ENCODE results near the gene GPRC5C.

DNA sequence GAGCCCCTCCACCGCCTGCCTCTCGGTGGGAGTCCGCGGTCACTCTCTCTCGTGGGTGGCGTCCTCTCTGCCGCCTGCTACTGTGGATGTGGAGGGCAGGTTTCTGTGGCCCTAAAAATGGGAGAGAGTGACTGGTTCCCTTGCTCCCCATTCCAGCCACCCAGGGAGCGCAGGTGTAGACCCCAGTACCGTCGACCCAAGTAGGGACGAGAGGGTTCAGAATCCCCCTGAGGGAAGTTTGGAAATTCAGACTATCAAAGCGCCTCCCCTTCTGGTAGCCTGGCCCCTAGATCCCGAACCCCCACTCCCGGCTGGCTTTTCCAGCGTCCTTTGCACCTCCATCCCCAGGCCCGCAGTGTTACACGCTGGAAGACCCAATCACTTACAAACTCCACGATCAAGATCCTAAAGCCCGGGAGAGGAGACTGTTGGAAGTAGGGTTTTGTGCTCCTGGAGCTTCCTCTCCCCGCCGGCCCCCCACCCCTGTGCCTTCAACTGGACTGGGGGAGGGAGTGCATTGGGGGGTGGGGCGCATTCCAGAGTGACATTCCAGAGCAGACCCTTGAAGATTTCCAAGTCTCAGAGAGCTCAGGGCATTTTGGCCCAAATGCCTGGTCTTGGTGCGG lies 991 bp downstream of the GPRC5C start:
- TF ChIP-seq, protein P1, sequence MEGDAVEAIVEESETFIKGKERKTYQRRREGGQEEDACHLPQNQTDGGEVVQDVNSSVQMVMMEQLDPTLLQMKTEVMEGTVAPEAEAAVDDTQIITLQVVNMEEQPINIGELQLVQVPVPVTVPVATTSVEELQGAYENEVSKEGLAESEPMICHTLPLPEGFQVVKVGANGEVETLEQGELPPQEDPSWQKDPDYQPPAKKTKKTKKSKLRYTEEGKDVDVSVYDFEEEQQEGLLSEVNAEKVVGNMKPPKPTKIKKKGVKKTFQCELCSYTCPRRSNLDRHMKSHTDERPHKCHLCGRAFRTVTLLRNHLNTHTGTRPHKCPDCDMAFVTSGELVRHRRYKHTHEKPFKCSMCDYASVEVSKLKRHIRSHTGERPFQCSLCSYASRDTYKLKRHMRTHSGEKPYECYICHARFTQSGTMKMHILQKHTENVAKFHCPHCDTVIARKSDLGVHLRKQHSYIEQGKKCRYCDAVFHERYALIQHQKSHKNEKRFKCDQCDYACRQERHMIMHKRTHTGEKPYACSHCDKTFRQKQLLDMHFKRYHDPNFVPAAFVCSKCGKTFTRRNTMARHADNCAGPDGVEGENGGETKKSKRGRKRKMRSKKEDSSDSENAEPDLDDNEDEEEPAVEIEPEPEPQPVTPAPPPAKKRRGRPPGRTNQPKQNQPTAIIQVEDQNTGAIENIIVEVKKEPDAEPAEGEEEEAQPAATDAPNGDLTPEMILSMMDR (IDR thresholded peaks at IDR 0.05; ENCODE audit: poor library complexity, severe bottlenecking): no peak
- TF ChIP-seq EP300 (conservative IDR thresholded peaks at IDR 0.05; ENCODE audit: poor library complexity, severe bottlenecking) (no peak), POLR2AphosphoS5 (IDR thresholded peaks at IDR 0.05) (no peak), TAF1 (IDR thresholded peaks at IDR 0.05; ENCODE audit: low read depth) (no peak), EZH2 (IDR thresholded peaks at IDR 0.05; ENCODE audit: borderline replicate concordance, insufficient read depth, low read length, poor library complexity, severe bottlenecking) (no peak)
- TF ChIP-seq, protein P2, sequence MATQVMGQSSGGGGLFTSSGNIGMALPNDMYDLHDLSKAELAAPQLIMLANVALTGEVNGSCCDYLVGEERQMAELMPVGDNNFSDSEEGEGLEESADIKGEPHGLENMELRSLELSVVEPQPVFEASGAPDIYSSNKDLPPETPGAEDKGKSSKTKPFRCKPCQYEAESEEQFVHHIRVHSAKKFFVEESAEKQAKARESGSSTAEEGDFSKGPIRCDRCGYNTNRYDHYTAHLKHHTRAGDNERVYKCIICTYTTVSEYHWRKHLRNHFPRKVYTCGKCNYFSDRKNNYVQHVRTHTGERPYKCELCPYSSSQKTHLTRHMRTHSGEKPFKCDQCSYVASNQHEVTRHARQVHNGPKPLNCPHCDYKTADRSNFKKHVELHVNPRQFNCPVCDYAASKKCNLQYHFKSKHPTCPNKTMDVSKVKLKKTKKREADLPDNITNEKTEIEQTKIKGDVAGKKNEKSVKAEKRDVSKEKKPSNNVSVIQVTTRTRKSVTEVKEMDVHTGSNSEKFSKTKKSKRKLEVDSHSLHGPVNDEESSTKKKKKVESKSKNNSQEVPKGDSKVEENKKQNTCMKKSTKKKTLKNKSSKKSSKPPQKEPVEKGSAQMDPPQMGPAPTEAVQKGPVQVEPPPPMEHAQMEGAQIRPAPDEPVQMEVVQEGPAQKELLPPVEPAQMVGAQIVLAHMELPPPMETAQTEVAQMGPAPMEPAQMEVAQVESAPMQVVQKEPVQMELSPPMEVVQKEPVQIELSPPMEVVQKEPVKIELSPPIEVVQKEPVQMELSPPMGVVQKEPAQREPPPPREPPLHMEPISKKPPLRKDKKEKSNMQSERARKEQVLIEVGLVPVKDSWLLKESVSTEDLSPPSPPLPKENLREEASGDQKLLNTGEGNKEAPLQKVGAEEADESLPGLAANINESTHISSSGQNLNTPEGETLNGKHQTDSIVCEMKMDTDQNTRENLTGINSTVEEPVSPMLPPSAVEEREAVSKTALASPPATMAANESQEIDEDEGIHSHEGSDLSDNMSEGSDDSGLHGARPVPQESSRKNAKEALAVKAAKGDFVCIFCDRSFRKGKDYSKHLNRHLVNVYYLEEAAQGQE (IDR thresholded peaks at IDR 0.05; ENCODE audit: borderline replicate concordance): no peak

All from neural cell (in vitro differentiated cells).